ENCODE data around the gene TXLNA. TPM values are rescaled to one million over a fixed set of nuclear protein-coding genes. Genes with fewer than 3 reads are reported as not detected.

TXLNA gene
- total RNA-seq, 1 experiment from 2014 or later = 67.3 TPM

DNA sequence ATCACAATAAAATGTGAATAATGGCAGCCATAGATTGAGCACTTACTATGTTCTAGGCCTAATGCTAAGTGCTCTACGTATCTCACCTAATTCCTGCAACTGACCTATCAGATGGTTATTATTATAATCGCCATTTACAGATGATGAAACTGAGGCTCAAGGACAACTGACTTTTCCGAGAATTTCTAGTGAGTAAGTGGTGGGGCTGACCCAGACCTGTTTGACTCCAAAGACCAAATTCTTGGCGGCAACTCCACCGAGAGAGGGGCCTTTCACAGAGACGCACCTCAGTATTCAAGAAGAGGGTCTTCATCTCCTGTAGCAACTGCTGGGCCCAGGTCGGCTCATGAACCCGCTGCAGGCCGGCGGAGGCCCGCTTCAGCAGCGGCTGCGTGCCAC, 42.1 kb downstream of the TXLNA start:
- Histone ChIP-seq H2BK120ac (ENCODE audit: low read depth, low read length, poor library complexity, severe bottlenecking) (no peak overlapping the region), H3K9me3 (ENCODE audit: control insufficient read depth, low read depth, low read length) (no peaks in the 10 kb centered on the region), H3K27ac (ENCODE audit: insufficient read length, low read depth, low read length) (no peak overlapping the region), H3K4me1 (ENCODE audit: insufficient read depth, low read length) (peaks cover 7% of the 10 kb centered on the region; the same call in 1 of the 2 replicates), H3K79me1 (ENCODE audit: insufficient read depth, low read depth, low read length, poor library complexity, severe bottlenecking) (no peaks in the 10 kb centered on the region), H4K5ac (ENCODE audit: insufficient read length, low read depth, low read length) (no peak overlapping the region), H3K4me2 (ENCODE audit: insufficient read depth, insufficient read length, low read length) (peak overlapping the region; percentile 79), H2AK5ac (ENCODE audit: insufficient read length, low read length) (no peak overlapping the region), H2BK15ac (ENCODE audit: low read depth, low read length) (no peak overlapping the region), H3K4ac (ENCODE audit: low read depth, low read length) (no peak overlapping the region), H2AFZ (ENCODE audit: low read length) (no peak overlapping the region), H3K9ac (ENCODE audit: extremely low read depth, insufficient read length, low read length) (peak overlapping the region; percentile 35), H4K8ac (replicated peaks; ENCODE audit: insufficient read length, low read depth, low read length) (no peak overlapping the region), H2BK5ac (ENCODE audit: insufficient read length, low read length) (no peak overlapping the region), H2BK20ac (ENCODE audit: low read depth, low read length, poor library complexity, severe bottlenecking) (no peak overlapping the region), H4K20me1 (ENCODE audit: control insufficient read depth, insufficient read depth, insufficient read length) (no peaks in the 10 kb centered on the region), H3K23me2 (ENCODE audit: insufficient read length, low read depth, low read length, poor library complexity, severe bottlenecking) (peaks cover 7% of the 10 kb centered on the region), H3K23ac (ENCODE audit: insufficient read length, low read depth, low read length) (no peak overlapping the region), H3K27me3 (ENCODE audit: insufficient read depth, low read length) (no peaks in the 10 kb centered on the region), H3T11ph (ENCODE audit: low read length) (no peak overlapping the region), H3K18ac (ENCODE audit: insufficient read length, low read depth, low read length) (no peak overlapping the region), H3K79me2 (ENCODE audit: insufficient read depth, low read length) (peaks cover 3% of the 10 kb centered on the region; the same call in 1 of the 2 replicates), H3K56ac (ENCODE audit: insufficient read length, low read depth, low read length) (no peak overlapping the region), H4K91ac (ENCODE audit: insufficient read length, low read depth, low read length) (no peak overlapping the region), H3K14ac (ENCODE audit: insufficient read depth, low read length) (no peak overlapping the region), H2BK12ac (ENCODE audit: insufficient read length, low read depth, low read length) (no peak overlapping the region)
- H3K27me3 Mint-ChIP-seq (ENCODE audit: low read depth) = no peaks in the 10 kb centered on the region
- TF ChIP-seq, protein P1, sequence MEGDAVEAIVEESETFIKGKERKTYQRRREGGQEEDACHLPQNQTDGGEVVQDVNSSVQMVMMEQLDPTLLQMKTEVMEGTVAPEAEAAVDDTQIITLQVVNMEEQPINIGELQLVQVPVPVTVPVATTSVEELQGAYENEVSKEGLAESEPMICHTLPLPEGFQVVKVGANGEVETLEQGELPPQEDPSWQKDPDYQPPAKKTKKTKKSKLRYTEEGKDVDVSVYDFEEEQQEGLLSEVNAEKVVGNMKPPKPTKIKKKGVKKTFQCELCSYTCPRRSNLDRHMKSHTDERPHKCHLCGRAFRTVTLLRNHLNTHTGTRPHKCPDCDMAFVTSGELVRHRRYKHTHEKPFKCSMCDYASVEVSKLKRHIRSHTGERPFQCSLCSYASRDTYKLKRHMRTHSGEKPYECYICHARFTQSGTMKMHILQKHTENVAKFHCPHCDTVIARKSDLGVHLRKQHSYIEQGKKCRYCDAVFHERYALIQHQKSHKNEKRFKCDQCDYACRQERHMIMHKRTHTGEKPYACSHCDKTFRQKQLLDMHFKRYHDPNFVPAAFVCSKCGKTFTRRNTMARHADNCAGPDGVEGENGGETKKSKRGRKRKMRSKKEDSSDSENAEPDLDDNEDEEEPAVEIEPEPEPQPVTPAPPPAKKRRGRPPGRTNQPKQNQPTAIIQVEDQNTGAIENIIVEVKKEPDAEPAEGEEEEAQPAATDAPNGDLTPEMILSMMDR (conservative IDR thresholded peaks at IDR 0.05) = no peak
- peak overlapping the region; percentile 98 for H3K4me3 Mint-ChIP-seq
- WGBS (ENCODE audit: extremely low coverage, insufficient read length, low lambda C conversion rate) = no CpG with 5 or more reads among the region's 13 CpGs
- peak overlapping the region; percentile 83 to 99 (median 93); a peak in 6 of 7 replicates for H3K27ac Mint-ChIP-seq
- H3K4me1 Mint-ChIP-seq = peaks cover 17 to 25% of the 10 kb centered on the region in 2 experiments
- peaks cover 25 to 46% (median 38%) of the 10 kb centered on the region in 3 experiments for H3K36me3 Mint-ChIP-seq (ENCODE audit: insufficient read depth in 1 of 3, low read depth in 3 of 3)
- H3K9me3 Mint-ChIP-seq = no peaks in the 10 kb centered on the region
- no peak for DNase-seq

All from H9 (cell line).